Uterine smooth muscle cell (primary cell): ENCODE results near the gene ATG4C. TPM values are rescaled to one million over a fixed set of nuclear protein-coding genes. Genes with fewer than 3 reads are reported as not detected.

Experiments
- total RNA-seq: library from RNA; depleted of rRNA; stranded (reverse); fragments of >200 nt; gene quantifications from 2 replicates; pipeline ENCODE4 v1.2.3, GENCODE V29; 2014

Gene ATG4C, protein sequence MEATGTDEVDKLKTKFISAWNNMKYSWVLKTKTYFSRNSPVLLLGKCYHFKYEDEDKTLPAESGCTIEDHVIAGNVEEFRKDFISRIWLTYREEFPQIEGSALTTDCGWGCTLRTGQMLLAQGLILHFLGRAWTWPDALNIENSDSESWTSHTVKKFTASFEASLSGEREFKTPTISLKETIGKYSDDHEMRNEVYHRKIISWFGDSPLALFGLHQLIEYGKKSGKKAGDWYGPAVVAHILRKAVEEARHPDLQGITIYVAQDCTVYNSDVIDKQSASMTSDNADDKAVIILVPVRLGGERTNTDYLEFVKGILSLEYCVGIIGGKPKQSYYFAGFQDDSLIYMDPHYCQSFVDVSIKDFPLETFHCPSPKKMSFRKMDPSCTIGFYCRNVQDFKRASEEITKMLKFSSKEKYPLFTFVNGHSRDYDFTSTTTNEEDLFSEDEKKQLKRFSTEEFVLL
- total RNA-seq: 9.8 and 11.5 TPM in 2 replicates

DNA sequence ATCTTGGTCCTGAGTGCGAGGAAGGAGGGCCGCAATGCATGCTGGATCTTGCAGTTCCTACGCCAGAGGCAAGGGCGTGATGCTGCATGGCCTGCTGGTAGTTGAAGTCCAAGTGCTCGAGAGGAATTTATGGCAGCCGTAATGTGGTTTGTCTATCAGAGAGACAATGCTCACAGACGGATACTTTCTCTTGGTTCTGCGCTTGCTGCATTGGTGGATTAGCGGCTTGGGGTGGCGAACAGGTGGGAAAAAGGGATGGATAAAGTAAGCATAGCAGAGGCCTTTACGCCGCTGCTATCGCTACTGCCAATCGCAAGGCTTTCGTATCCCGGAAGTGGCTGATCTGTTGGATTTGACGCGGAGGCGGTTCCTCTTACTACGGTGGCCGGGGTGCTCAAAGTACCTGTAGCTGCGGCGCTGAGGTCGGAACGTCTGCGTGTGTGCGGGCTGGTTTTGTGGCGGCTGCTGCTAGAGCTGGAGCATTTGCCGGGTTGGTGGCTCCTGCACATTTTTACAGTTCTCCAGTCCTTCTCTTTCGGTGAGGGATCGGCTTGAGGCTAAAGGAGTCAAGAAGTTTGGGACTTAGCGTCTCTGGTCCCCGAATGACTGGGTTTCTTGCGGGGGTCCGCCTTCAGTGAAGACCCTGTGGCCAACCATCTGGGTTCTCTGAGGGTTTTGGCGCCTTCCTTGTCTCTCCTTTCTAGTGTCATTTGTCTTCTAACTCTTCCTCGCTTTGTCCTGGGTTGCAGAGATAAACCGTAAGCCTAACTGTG is at the start of gene ATG4C:
Gene ATG4C, plus strand, starts transcription at position 397 of the 773 bp plus-strand sequence. CDS start 19,655 bp downstream, outside the sequence.

Other genes starting within 250 kb of the ATG4C start
- not detected in 2 replicates for gene ANGPTL3, start 186.6 kb upstream of the ATG4C start, total RNA-seq
- gene DOCK7, start 95.7 kb upstream of the ATG4C start, total RNA-seq: 149 and 185 TPM in 2 replicates